Prostate gland (tissue), 2 donors: Measurements from ENCODE around the gene UNC5B. TPM values are rescaled to one million over a fixed set of nuclear protein-coding genes. Genes with fewer than 3 reads are reported as not detected.

ENCODE experiments used
- DNase-seq: peaks from one replicate; pipeline ENCODE4 v3.0.0-alpha.2; 2019; ENCODE audit warnings: low spot score
- H3K27ac ChIP-seq, 2 donors: fragments of 200-600 bp; sonication (generic); 2 replicates each; pipeline ENCODE4 v1.5.1; 2017 to 2019
- H3K27me3 ChIP-seq: fragments of 200-600 bp; sonication (generic); replicated peaks from 2 replicates; pipeline ENCODE4 v1.5.1; 2019; ENCODE audit not compliant: insufficient read depth
- H3K36me3 ChIP-seq, 2 donors: fragments of 200-600 bp; sonication (generic); 1 replicate in 1 of 2; 2 replicates in 1 of 2; pipeline versions ENCODE4 v1.5.1 to v1.8.1; 2017 to 2019
- H3K4me1 ChIP-seq: fragments of 200-600 bp; sonication (generic); replicated peaks from 2 replicates; pipeline ENCODE4 v1.5.1; 2019
- H3K4me3 ChIP-seq, 2 donors: fragments of 200-600 bp; sonication (generic); 2 replicates each; pipeline ENCODE4 v1.5.1; 2017 to 2019
- H3K9me3 ChIP-seq: fragments of 200-600 bp; sonication (generic); 2 replicates; pipeline ENCODE4 v1.5.1; 2017
- POLR2A ChIP-seq: fragments of 450-650 bp; IDR thresholded peaks from one replicate; pipeline ENCODE4 v1.6.1; 2016; ENCODE audit warnings: antibody characterized with exemption, mild to moderate bottlenecking
- POLR2AphosphoS5 ChIP-seq: sonication (generic); formaldehyde crosslinking; IDR thresholded peaks from one replicate; pipeline ENCODE4 v1.6.1; 2017; ENCODE audit warnings: antibody characterized with exemption
- WGBS: methylation state at CpG from one replicate; pipeline ENCODE4 v1.1.5; 2018; 5-methylcytosine and 5-hydroxymethylcytosine counted together
- intact Hi-C: fragments of 100-400 bp; cut with DNase I; formaldehyde crosslinking; loops from one replicate; pipeline ENCODE4 v1.14.2; 2022
- total RNA-seq, 2 donors: library from RNA; depleted of rRNA; stranded (reverse); fragments of >200 nt; gene quantifications; one replicate each; pipeline ENCODE4 v1.1.0, GENCODE V29; 2016
- TF ChIP-seq, protein P1 (sequence below), 4 experiments: fragments of 200-600 bp in 2 of 4; fragments of 450-650 bp in 2 of 4; sonication (generic) in 2 of 4; IDR thresholded peaks; 1 replicate in 3 of 4; 2 replicates in 1 of 4; pipeline ENCODE4 v1.5.1; 2016 to 2019; ENCODE audit warnings: antibody characterized with exemption in 4 of 4, mild to moderate bottlenecking in 2 of 4, moderate library complexity in 2 of 4

The UNC5B gene
- total RNA-seq, 2 donors from 2014 or later = 12.8 to 58.4 TPM

GRCh38 chr10:71197955-71198354 is 14.4 kb upstream of the UNC5B start:
- Histone ChIP-seq H3K4me3 (no peak overlapping the region), H3K27ac (no peak overlapping the region)
- intact Hi-C loops = no loop called here

DNA sequence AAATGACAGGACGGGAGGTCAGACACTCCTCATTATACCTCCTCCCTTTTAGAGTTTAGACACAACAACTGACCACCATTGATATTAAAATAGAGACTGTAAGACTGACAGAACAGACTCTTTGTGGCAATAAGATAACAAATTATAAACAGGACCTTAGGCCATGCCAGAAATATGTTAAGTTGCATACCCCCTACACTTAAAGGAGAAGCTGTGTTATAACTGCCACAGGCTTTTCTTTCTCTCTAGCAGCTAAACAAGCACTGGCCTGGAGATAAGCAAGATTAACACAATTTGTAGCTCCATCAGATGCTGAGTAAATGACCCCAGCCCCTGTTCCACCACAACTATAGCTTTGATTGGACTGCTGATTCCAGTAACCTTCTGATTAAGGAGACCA is 10.5 kb upstream of the UNC5B start:
- Histone ChIP-seq H3K27ac (no peak overlapping the region), H3K4me1 (no peaks in the 10 kb centered on the region), H3K36me3 (no peaks in the 10 kb centered on the region), H3K27me3 (no peaks in the 10 kb centered on the region), H3K9me3 (no peaks in the 10 kb centered on the region), H3K4me3 (no peak overlapping the region)
- TF ChIP-seq POLR2A = no peak
- TF ChIP-seq, protein P1, sequence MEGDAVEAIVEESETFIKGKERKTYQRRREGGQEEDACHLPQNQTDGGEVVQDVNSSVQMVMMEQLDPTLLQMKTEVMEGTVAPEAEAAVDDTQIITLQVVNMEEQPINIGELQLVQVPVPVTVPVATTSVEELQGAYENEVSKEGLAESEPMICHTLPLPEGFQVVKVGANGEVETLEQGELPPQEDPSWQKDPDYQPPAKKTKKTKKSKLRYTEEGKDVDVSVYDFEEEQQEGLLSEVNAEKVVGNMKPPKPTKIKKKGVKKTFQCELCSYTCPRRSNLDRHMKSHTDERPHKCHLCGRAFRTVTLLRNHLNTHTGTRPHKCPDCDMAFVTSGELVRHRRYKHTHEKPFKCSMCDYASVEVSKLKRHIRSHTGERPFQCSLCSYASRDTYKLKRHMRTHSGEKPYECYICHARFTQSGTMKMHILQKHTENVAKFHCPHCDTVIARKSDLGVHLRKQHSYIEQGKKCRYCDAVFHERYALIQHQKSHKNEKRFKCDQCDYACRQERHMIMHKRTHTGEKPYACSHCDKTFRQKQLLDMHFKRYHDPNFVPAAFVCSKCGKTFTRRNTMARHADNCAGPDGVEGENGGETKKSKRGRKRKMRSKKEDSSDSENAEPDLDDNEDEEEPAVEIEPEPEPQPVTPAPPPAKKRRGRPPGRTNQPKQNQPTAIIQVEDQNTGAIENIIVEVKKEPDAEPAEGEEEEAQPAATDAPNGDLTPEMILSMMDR (IDR thresholded peaks at IDR 0.05) = no peak
- no peak for TF ChIP-seq POLR2AphosphoS5
- DNase-seq = no peak
- intact Hi-C loops = no loop called here
- WGBS = 100% methylated on average over 1 of the region's 1 CpG

More at GRCh38 chr10:71197955-71198354, 14.4 kb upstream of the UNC5B start:
- no peaks in the 10 kb centered on the region for H3K9me3 ChIP-seq
- DNase-seq = no peak
- H3K4me1 ChIP-seq = no peaks in the 10 kb centered on the region
- H3K36me3 ChIP-seq = no peaks in the 10 kb centered on the region
- no peaks in the 10 kb centered on the region for H3K27me3 ChIP-seq
- TF ChIP-seq POLR2A (no peak), POLR2AphosphoS5 (no peak)
- TF ChIP-seq, protein P1 (IDR thresholded peaks at IDR 0.05) = no peak

DNA sequence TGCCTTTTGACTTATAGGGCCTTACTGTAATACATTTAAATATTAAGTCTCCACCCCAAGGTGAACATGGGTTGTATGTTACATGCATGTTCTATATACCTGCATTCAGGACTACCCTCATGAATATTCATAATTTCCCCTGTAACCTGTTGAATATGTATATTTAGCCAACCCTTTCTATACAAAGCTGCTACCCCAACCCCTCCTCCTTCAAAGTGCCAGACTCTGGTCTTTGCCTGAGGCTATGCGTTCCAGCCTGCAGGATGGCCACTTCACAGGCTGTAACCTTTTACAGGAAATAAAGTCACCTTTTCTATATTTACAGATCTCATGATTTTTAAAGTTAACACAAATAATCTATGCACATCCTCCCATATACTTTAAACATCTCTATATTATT is 10.1 kb upstream of the UNC5B start:
- no peak overlapping the region for H3K27ac ChIP-seq
- no peak overlapping the region for H3K4me3 ChIP-seq
- no peaks in the 10 kb centered on the region for H3K4me1 ChIP-seq
- H3K9me3 ChIP-seq = no peaks in the 10 kb centered on the region
- DNase-seq = no peak
- WGBS = 97% methylated on average over 1 of the region's 1 CpG
- no peak for TF ChIP-seq POLR2A
- TF ChIP-seq POLR2AphosphoS5 = no peak
- TF ChIP-seq, protein P1 (IDR thresholded peaks at IDR 0.05) = no peak
- intact Hi-C loops = no loop called here
- no peaks in the 10 kb centered on the region for H3K36me3 ChIP-seq
- no peaks in the 10 kb centered on the region for H3K27me3 ChIP-seq

DNA sequence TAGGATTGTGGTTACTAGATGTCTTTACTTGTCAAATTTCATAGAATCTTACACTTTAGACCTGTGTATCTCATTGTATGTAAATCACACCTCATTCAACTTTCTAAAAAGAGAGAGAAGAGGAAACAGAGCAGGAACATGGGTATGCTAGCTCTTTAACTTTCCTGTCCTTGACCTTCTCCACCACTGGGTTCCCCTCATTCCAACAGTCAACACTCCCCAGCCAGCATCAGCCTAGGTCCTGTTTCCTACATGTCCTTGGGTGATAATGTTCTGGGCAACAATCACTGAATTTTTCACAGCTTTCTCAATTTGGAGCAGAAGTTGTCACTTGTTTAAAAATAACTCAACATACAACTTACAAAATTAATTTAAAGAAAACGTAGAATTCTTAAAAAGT is 9.2 kb upstream of the UNC5B start:
- TF ChIP-seq, protein P1 (IDR thresholded peaks at IDR 0.05) = no peak
- no peak for TF ChIP-seq POLR2A
- H3K27ac ChIP-seq = no peak overlapping the region
- WGBS = 91% methylated on average over 1 of the region's 1 CpG
- H3K9me3 ChIP-seq = no peaks in the 10 kb centered on the region
- DNase-seq = no peak
- H3K4me1 ChIP-seq = no peaks in the 10 kb centered on the region
- no peaks in the 10 kb centered on the region for H3K27me3 ChIP-seq
- intact Hi-C loops = no loop called here
- no peaks in the 10 kb centered on the region for H3K36me3 ChIP-seq
- no peak overlapping the region for H3K4me3 ChIP-seq

DNA sequence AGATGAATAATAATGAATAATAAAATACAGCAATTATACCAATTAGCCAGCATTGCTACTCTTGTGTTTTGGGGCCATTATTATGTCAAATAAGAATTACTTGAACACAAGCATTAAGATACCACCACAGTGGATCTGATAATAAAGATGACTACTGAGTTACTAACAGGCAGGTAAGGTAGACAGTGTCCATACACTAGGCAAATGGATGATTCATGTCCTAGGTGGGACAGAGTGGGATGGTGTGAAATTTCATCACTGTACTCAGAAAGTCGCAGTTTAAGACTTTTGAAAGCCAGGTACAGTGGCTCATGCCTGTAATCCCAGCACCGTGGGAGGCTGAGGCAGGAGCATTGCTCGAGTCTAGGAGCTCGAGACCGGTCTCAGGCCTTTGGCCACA is 8.7 kb upstream of the UNC5B start:
- H3K27ac ChIP-seq = no peak overlapping the region
- H3K36me3 ChIP-seq = no peaks in the 10 kb centered on the region
- H3K27me3 ChIP-seq = no peaks in the 10 kb centered on the region
- no peaks in the 10 kb centered on the region for H3K9me3 ChIP-seq
- TF ChIP-seq, protein P1 (IDR thresholded peaks at IDR 0.05) = no peak
- TF ChIP-seq POLR2AphosphoS5 (no peak), POLR2A (no peak)
- intact Hi-C loops = no loop called here
- WGBS = 90% methylated on average over 5 of the region's 5 CpGs
- no peak overlapping the region for H3K4me3 ChIP-seq
- no peak for DNase-seq
- no peaks in the 10 kb centered on the region for H3K4me1 ChIP-seq
